Activated CD4-positive, alpha-beta T cell treated with anti-CD3 and anti-CD28 coated beads, Interleukin-2, amount 50 U/mL, for 4 hours (primary cell): ENCODE results near the gene TOP2A.
"Not testable (repeated sequence)": the region's sequence is repeated elsewhere in the genome, so short reads cannot be mapped to it uniquely, and the experiment has no call there.

Source experiments
- DNase-seq, 2 experiments: peaks; one replicate each; pipeline ENCODE4 v3.0.0-alpha.2; 2020

The TOP2A gene

GRCh38 chr17:40427002-40427491, 9.4 kb upstream of the TOP2A start:
- no peak for DNase-seq

DNA sequence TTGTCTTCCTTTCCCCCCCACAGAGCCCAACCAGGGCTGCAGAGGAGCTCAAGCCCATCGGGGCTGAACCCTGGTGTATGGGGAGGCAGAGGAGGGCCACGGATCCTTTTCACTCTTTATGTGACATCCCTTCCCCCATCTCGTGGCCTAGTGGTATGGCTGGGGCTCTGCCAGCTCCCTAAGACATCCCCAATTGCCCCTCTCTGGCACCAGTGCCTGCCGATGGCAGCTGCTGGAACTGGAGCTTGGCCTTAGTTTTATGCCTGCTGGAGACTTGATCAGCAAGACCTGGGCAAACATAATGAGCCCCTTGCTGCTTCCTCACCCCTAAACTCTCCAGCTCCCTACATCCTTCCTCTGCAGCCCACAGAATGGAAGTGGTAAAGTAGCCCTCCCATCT, 8.0 kb upstream of the TOP2A start:
- DNase-seq, result no peak

- no peak for DNase-seq
Observed at GRCh38 chr17:40422990-40423633, 5.4 kb upstream of the TOP2A start.

- no peak for DNase-seq
Observed at GRCh38 chr17:40419559-40420331, 2.0 kb upstream of the TOP2A start.

- no peak for DNase-seq
Observed at GRCh38 chr17:40418428-40418706, 671 bp upstream of the TOP2A start.

GRCh38 chr17:40417258-40417608, 463 bp downstream of the TOP2A start:
- DNase-seq, result no peak

DNA sequence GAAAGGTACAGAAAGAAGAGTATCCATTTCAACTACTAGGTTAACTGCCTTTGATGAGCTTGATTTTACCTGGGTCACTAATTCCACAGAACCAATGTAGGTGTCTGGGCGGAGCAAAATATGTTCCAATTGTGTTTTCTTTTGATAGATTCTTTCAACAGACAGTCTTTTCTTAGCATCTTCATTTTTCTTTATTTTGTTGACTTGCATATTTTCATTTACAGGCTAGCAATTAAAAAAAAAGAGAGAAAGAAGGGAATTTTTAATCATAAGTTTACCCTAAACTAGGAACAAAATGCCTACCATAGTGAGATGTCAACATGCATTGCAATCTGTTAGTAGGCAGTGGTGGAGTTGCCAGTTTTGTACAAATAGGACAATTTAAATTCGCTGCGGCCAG, 1.0 kb downstream of the TOP2A start:
- DNase-seq, result no peak

DNA sequence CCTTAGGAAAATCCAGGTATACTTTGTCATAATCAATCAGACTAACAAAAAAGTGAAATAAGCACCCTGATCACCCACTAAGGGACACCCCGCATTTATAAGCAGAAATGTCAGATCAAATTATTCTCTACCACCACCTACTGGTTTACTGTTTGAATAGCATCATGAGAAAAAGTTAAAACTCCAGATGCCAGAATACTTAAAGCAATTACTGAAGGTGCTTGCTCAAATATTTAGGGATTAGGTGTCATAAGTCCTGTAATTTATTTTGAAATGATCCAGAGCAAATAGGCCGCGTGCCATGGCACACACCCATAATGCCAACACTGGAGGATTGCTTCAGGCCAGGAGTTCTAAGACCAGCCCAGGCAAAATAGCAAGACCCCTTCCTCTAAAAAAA, 2.3 kb downstream of the TOP2A start:
- no peak for DNase-seq

GRCh38 chr17:40414312-40414711, 3.4 kb downstream of the TOP2A start:
- not testable (repeated sequence) for DNase-seq

DNA sequence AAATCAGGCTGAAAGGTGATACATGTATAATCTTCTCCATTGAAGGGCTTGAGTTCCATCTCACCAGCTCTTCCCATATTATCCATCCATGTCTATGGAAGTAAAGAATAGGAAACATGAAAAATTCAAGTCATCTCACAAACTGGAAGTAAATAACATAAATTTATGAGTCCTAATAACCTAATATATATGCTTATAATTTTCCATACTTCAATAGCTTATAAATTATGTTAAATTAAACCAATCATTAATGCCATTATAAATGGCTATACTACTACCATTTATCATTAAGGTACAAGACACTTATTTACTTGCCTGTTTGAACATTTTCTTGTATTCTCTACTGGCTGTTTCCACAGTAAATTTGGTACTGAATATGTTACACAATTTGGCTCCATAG, 4.8 kb downstream of the TOP2A start:
- DNase-seq, result no peak

GRCh38 chr17:40411821-40412220, 5.9 kb downstream of the TOP2A start:
- no peak for DNase-seq

GRCh38 chr17:40410082-40410481, 7.6 kb downstream of the TOP2A start:
- no peak for DNase-seq

DNA sequence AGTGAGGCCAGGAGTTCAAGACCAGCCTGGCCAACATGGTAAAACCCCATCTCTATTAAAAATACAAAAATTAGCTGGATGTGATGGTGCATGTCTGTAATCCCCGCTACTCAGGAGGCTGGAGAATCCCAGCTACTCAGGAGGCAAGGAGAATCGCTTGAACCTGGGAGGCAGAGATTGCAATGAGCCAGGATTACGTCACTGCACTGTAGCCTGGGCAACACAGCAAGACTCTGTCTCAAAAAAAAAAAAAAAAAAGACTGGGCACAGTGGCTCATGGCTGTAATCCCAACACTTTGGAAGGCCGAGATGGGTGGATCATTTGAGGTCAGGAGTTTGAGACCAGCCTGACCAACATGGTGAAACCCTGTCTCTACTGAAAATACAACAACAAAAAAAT, 8.2 kb downstream of the TOP2A start:
- not testable (repeated sequence) for DNase-seq

GRCh38 chr17:40407460-40407859, 10.2 kb downstream of the TOP2A start:
- no peak for DNase-seq

GRCh38 chr17:40404003-40404402, 13.7 kb downstream of the TOP2A start:
- no peak for DNase-seq

DNA sequence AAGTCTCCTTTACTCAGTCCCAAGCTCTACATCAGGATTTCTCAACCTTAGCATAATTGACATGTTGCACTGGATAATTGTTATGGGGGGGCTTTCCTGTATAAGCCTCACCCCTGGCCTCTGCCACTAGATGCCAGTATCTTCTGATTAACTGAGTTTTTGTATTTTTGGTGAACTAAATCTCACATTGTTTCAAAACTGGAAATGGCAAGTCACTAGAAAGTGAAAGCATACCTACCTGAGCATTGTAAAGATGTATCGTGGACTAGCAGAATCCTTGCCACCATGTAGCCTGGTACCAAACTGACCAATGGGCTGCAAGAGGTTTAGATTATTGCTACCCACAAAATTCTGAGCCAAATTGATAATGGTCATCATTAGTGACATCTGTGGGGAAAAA, 15.0 kb downstream of the TOP2A start:
- DNase-seq, result no peak

DNA sequence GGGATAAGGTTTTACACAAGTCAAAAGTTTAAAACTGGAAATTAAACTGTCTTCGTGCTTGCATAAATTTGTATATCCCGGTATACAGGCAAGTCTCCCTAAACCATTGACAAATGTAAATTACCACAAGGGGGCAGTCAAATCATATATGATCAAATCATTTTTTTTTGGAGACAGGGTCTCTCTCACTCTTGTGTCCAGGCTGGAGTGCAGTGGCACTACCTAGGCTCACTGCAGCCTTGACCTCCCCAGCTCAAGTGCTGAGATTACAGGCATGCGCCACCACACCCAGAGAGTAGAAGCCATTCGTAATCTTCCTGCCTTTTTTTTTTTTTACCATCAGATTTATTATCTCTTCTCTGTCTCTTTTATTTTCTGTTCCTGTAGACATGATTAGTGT, 18.5 kb downstream of the TOP2A start:
- no peak for DNase-seq

DNA sequence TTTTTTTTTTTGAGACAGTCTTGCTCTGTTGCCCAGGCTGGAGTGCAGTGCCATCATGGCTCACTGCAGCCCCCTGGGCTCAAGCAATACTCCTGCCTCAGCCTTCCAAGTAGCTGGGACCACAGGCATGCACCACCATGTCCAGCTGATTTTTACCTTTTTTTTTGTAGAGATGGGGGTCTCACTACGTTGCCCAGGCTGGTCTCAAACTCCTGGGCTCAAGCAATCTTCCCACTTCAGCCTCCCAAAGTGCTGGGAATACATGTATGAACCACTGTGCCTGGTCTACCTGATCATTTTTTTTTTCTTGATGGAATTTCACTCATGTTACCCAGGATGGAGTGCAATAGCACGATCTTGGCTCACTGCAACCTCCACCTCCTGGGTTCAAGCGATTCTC, 31.1 kb downstream of the TOP2A start:
- not testable (repeated sequence) for DNase-seq

GRCh38 chr17:40382251-40382650, 35.4 kb downstream of the TOP2A start:
- DNase-seq, result no peak

- DNase-seq, result no peak
Observed at GRCh38 chr17:40378966-40379365, 38.7 kb downstream of the TOP2A start.

DNA sequence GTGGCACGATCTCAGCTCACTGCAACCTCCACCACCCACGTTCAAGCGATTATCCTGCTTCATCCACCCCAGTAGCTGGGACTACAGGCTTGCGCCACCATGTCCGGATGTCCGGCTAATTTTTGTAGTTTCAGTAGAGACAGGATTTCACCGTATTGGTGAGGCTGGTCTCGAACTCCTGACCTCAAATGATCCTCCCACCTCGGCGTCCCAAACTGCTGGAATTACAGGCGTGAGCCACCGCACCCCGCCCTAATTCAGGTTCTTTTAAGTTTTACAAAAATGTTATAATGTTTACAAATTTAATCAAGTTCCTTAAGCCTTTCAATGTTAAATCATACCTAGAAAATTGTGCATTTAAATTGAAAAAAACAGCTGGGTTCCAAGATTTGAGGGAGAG, 39.9 kb downstream of the TOP2A start:
- DNase-seq, result no peak

- not testable (repeated sequence) for DNase-seq
Observed at GRCh38 chr17:40376541-40376940, 41.2 kb downstream of the TOP2A start.

- DNase-seq, result not testable (repeated sequence)
Observed at GRCh38 chr17:40375786-40376185, 41.9 kb downstream of the TOP2A start.

DNA sequence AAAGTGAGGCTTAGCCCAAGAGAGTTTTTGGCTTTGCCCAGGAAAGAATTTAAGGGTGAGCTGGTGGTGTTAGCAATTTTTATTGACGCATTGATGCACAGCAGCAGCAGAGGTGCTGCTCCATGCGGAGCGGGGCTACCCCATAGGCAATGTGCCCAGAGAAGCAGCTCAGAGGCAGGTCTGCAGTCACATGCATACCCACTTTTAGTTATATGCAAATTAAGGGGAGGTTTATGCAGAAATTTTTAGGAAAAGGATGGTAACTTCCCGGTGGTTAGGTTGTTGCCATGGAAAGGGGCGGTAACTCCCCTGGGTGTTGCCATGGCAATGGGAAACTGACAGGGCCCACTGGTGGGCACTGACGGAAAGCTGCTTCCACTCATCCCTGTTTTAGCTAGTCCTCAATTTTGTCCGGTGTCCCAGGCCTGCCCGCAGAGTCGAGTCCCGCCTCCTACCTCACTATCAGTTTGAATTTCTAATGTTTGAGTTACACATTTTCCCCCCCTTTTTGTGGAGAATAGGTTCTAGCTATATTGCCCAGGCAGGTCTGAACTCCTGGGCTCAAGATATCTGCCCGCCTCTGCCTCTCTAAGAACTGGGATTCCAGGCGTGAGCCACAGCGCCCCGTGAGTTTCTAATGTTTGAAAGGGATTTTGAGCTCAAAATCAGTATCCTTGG, 42.7 kb downstream of the TOP2A start:
- no peak for DNase-seq
